Measurements from ENCODE around the gene KLK11. TPM values are rescaled to one million over a fixed set of nuclear protein-coding genes. Genes with fewer than 3 reads are reported as not detected.

Gene KLK11
- polyA plus RNA-seq, 3 donors from 2014 or later = not detected

Other genes starting within 250 kb of the KLK11 start
- gene ACP4, start 236.2 kb downstream of the KLK11 start, polyA plus RNA-seq = not detected
- not detected for gene KLK1, start 202.8 kb downstream of the KLK11 start, polyA plus RNA-seq
- not detected for gene KLK15, start 193.0 kb downstream of the KLK11 start, polyA plus RNA-seq
- not detected for gene KLK3, start 171.7 kb downstream of the KLK11 start, polyA plus RNA-seq
- gene KLK2, start 153.2 kb downstream of the KLK11 start, polyA plus RNA-seq = not detected
- gene KLK4, start 115.2 kb downstream of the KLK11 start, polyA plus RNA-seq = not detected
- gene KLK5, start 73.6 kb downstream of the KLK11 start, polyA plus RNA-seq = not detected
- gene KLK6, start 57.0 kb downstream of the KLK11 start, polyA plus RNA-seq = not detected
- gene KLK7, start 42.7 kb downstream of the KLK11 start, polyA plus RNA-seq = not detected
- gene KLK8, start 25.0 kb downstream of the KLK11 start, polyA plus RNA-seq = not detected
- not detected for gene KLK10, start 6.9 kb downstream of the KLK11 start, polyA plus RNA-seq
- not detected for gene KLK12, start 8.4 kb upstream of the KLK11 start, polyA plus RNA-seq
- gene KLK13, start 38.5 kb upstream of the KLK11 start, polyA plus RNA-seq = not detected
- gene KLK14, start 56.3 kb upstream of the KLK11 start, polyA plus RNA-seq = not detected
- 1 to 10 TPM; 2.0 to 5.6 (median 5.0) TPM for gene CTU1, start 81.8 kb upstream of the KLK11 start, polyA plus RNA-seq
- gene SIGLEC9, start 98.3 kb upstream of the KLK11 start, polyA plus RNA-seq = 10 to 100 TPM in 2 of 3 donors, 1 to 10 TPM in 1; 6.2 to 16.8 (median 11.3) TPM
- 100 to 1,000 TPM; 108 to 213 (median 129) TPM for gene SIGLEC7, start 115.7 kb upstream of the KLK11 start, polyA plus RNA-seq
- gene CD33, start 198.5 kb upstream of the KLK11 start, polyA plus RNA-seq = 10 to 100 TPM in 2 of 3 donors, 1 to 10 TPM in 1; 3.5 to 17.4 (median 10.3) TPM
- gene SIGLECL1, start 224.5 kb upstream of the KLK11 start, polyA plus RNA-seq = not detected